ENCODE measurements around the gene ZNF71.

ZNF71 gene

DNA sequence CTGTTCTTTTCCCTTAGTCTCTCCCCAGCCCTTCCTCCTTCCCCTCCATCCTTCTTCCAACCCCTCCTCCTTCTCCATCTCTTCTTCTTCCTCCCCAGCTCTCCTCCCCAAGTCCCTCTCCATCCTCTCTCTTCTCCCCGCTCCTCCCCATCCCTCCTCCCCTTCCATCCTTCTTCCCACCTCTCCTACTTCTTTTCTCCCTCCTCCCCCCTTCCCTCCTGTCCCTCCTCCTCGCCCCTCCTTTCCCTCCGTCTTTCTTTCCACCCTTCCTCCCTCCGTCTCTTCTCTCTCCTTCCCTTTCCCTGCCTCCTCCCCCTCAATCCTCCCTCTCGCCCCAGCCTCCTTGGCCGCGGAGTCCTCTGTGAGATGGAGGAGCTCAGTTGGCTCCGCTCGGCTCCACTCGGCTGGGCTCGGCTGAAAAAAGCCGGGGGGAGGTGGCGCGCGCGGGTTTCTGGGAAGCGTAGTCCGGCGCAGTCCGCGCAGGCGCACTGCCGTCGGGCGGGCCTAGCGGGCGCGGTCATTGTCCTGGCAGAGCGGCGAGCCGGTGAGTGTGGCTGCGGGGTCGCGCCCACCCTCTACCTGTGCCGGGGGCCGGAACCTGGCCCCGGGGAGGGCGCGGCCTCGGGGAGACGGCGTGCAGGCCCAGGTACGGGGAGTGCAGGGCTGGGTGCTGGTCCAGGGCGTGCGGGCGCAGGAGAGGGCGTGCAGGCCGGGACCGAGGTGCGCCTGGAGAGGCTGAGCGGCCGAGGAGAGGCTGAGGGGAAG is at the start of gene ZNF71:
ZNF71 (plus strand) TSS at position 520 of the 765 bp plus-strand sequence. CDS start 6,257 bp downstream, outside the sequence.
- in situ Hi-C loops (cut with MboI; ENCODE audit: low sequenced_read_pairs, unreplicated experiment): no loop called here
- TF ChIP-seq, protein P1, sequence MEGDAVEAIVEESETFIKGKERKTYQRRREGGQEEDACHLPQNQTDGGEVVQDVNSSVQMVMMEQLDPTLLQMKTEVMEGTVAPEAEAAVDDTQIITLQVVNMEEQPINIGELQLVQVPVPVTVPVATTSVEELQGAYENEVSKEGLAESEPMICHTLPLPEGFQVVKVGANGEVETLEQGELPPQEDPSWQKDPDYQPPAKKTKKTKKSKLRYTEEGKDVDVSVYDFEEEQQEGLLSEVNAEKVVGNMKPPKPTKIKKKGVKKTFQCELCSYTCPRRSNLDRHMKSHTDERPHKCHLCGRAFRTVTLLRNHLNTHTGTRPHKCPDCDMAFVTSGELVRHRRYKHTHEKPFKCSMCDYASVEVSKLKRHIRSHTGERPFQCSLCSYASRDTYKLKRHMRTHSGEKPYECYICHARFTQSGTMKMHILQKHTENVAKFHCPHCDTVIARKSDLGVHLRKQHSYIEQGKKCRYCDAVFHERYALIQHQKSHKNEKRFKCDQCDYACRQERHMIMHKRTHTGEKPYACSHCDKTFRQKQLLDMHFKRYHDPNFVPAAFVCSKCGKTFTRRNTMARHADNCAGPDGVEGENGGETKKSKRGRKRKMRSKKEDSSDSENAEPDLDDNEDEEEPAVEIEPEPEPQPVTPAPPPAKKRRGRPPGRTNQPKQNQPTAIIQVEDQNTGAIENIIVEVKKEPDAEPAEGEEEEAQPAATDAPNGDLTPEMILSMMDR (IDR thresholded peaks at IDR 0.05; ENCODE audit: borderline replicate concordance, control extremely low read depth, extremely low read depth, insufficient read depth, missing control alignments): no peak

DNA sequence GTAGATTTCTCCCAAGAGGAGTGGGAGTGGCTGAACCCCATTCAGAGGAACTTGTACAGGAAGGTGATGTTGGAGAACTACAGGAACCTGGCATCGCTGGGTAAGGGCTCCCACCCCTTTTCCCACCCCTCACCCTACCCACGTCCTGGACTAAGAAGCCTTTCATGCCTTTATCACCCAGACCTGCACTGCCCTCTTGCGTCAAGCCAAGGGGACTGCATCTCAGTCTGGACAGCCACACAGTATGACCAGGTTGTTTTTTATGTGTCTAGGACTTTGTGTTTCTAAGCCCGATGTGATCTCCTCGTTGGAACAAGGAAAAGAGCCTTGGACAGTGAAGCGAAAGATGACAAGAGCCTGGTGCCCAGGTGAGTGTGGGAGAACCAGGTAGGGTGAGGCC is 47.6 kb upstream of the ZNF71 start:
- DNase-seq (ENCODE audit: low spot score): no peak
- in situ Hi-C loops (cut with MboI; ENCODE audit: low sequenced_read_pairs, unreplicated experiment): no loop called here
- TF ChIP-seq, protein P1 (IDR thresholded peaks at IDR 0.05; ENCODE audit: borderline replicate concordance, control extremely low read depth, extremely low read depth, insufficient read depth, missing control alignments): peak; percentile 3

More for the DNA sequence above, at the start of gene ZNF71:
- peak; percentile 97 for DNase-seq (ENCODE audit: low spot score)

DNA sequence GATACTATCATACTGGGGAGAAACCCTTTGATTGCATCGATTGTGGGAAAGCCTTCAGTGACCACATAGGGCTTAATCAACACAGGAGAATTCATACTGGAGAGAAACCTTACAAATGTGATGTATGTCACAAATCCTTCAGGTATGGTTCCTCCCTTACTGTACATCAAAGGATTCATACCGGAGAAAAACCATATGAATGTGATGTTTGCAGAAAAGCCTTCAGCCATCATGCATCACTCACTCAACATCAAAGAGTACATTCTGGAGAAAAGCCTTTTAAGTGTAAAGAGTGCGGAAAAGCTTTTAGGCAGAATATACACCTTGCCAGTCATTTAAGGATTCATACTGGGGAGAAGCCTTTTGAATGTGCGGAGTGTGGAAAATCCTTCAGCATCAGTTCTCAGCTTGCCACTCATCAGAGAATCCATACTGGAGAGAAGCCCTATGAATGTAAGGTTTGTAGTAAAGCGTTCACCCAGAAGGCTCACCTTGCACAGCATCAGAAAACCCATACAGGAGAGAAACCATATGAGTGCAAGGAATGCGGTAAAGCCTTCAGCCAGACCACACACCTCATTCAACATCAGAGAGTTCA is 40.7 kb upstream of the ZNF71 start:
- TF ChIP-seq, protein P1 (IDR thresholded peaks at IDR 0.05; ENCODE audit: borderline replicate concordance, control extremely low read depth, extremely low read depth, insufficient read depth, missing control alignments): no peak
- no peak for DNase-seq (ENCODE audit: low spot score)
- in situ Hi-C loops (cut with MboI; ENCODE audit: low sequenced_read_pairs, unreplicated experiment): no loop called here

DNA sequence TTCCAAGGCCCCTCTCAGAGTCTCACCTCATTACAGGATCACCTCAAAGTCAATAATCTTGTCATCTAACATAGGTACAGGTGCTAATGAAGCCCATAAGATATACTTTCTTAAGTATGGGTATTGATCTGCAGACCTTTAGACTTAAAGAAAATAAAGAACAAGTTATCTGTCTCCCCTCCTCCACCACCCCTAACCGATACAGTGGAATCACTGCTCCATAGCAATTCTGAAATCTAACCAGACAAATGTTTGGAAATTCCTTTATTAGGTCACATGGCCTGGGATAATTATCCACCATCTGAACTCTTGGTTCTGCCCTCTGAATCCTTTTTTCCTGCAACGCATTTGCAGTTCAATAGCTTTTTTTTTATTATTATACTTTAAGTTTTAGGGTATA is 32.3 kb upstream of the ZNF71 start:
- in situ Hi-C loops (cut with MboI; ENCODE audit: low sequenced_read_pairs, unreplicated experiment): no loop called here
- DNase-seq (ENCODE audit: low spot score): no peak
- TF ChIP-seq, protein P1 (IDR thresholded peaks at IDR 0.05; ENCODE audit: borderline replicate concordance, control extremely low read depth, extremely low read depth, insufficient read depth, missing control alignments): no peak

DNA sequence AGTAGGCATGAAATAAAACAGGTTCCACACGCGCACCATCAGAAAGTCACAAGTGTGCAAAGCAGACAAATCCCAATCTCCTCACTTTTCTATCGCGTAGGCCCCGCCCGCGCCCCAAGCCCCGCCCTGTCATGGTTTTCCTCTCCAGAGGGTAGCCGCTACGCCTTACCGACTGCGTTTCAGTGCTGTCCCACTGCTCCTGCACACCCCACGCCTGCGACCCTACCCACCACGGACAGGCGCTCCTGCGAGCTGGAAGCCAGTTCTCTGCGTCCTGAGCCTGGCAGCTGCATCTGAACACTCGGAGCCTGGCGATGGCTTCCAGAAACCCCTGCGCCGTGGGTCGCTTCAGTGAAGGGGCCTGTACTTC is 28.2 kb upstream of the ZNF71 start:
- in situ Hi-C loops (cut with MboI; ENCODE audit: low sequenced_read_pairs, unreplicated experiment): no loop called here
- no peak for DNase-seq (ENCODE audit: low spot score)
- TF ChIP-seq, protein P1 (IDR thresholded peaks at IDR 0.05; ENCODE audit: borderline replicate concordance, control extremely low read depth, extremely low read depth, insufficient read depth, missing control alignments): no peak

DNA sequence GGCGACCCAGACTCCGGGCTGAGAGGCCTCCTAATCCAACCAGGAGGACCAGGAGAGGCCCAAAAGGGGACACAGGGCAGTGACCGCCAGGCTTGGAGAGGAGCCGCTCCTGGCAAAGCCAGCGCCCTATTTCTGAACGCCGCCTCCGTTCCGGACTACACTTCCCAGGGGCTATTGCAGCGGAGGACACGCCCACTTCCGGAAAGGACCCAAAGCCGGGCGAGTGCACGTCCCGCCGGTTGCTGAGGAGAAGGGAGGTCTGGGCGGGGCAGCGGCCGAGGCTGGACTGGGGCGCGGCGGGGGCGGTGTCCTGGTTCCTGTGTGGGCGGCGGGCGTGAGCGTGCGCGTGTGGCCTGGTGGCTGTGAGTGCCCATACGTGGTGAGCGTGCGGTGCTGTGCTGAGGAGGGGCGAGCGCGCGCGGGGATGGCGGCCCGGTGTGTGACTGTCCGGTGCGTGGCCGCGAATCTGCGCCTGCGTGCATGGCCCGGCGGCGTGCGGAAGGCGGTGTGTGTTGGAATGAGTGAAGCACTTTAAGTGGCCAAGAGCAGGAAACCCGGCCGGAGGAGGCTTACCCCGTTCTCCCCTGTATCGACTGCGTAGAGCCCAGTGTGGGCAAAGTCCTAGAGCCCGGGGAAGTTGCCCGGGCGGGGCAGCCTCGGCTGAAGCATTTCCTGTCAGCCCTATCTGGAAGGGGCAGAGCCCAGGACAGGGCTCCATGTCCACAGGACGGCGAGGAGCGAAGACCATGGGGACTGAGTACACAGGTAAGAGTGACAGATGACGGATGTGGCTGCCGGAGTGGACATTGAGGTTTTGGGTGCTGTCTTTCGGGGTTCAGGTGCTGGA is 27.6 kb upstream of the ZNF71 start, which contains the start of gene ZNF470:
ZNF470 (plus strand) TSS at position 195 of the 847 bp plus-strand sequence. CDS start 2,844 bp downstream, outside the sequence.
- TF ChIP-seq, protein P1 (IDR thresholded peaks at IDR 0.05; ENCODE audit: borderline replicate concordance, control extremely low read depth, extremely low read depth, insufficient read depth, missing control alignments): no peak
- in situ Hi-C loops (cut with MboI; ENCODE audit: low sequenced_read_pairs, unreplicated experiment): no loop called here
- peak; percentile 96 for DNase-seq (ENCODE audit: low spot score)
